ENCODE results near the gene PTPN7. TPM values are rescaled to one million over a fixed set of nuclear protein-coding genes. Genes with fewer than 3 reads are reported as not detected.

The PTPN7 gene
- polyA plus RNA-seq, 1 donor (not counting 4 experiments of a cell fraction or from before 2014, with no cell fraction given), result 0.10 TPM

DNA sequence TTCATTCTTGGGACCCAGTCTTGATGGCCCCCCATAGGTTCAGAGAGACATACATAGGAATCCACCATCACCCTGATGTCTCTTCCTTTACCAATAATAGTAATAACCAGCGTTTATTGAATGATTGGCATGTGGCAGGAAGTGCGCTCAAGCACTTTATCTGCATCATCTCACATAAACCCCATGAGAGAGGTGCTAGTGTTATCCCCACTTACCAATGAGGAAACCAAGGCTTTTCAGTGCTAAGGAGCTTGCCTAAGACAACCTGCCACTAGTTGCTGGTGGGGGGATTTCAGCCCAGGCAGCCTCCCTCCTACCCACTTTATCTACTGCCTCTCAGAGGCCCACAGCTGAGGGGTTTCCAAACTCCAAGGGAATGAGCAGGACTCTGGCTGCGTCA, 40.9 kb upstream of the PTPN7 start:
- Histone ChIP-seq H3K27ac (ENCODE audit: control insufficient read depth, insufficient read depth, low read length) (no peak overlapping the region), H3K9me1 (ENCODE audit: control insufficient read depth, extremely low read depth, insufficient read depth, low read length) (peaks cover 5% of the 10 kb centered on the region), H3K36me3 (ENCODE audit: control insufficient read depth in 2 of 2, extremely low read depth in 1 of 2, insufficient read depth in 2 of 2, low read length in 2 of 2) (no peaks in the 10 kb centered on the region), H3K4me2 (ENCODE audit: control insufficient read depth, extremely low read depth, insufficient read depth, low read depth, low read length) (no peak overlapping the region), H4K20me1 (ENCODE audit: control insufficient read depth, extremely low read depth, insufficient read depth, low read length) (no peaks in the 10 kb centered on the region), H3K9ac (ENCODE audit: control insufficient read depth, extremely low read depth, insufficient read depth, low read length) (no peak overlapping the region), H3K27me3 (ENCODE audit: control insufficient read depth, extremely low read depth, insufficient read depth, low read length) (no peaks in the 10 kb centered on the region), H3K9me3 (ENCODE audit: control insufficient read depth, low read depth, low read length) (no peaks in the 10 kb centered on the region), H2AFZ (ENCODE audit: control insufficient read depth, low read length) (no peak overlapping the region), H3K4me1 (ENCODE audit: control insufficient read depth, extremely low read depth, insufficient read depth, low read length) (peaks cover 19% of the 10 kb centered on the region), H3K79me2 (ENCODE audit: control insufficient read depth, insufficient read depth, low read length) (no peaks in the 10 kb centered on the region), H3K4me3 (ENCODE audit: control insufficient read depth in 2 of 3, extremely low read depth in 1 of 3, insufficient read depth in 2 of 3, low read depth in 1 of 3, low read length in 3 of 3) (no peak overlapping the region)
- dilution Hi-C loops (cut with MboI; ENCODE audit: extremely low pct_ligation_motif_present, low sequenced_read_pairs), result no loop called here
- DNase-seq (ENCODE audit: low read depth, low spot score), result no peak
- no peak for FAIRE-seq
- TF ChIP-seq EZH2 (IDR thresholded peaks at IDR 0.05; ENCODE audit: low read length), result no peak
- TF ChIP-seq, protein P1, sequence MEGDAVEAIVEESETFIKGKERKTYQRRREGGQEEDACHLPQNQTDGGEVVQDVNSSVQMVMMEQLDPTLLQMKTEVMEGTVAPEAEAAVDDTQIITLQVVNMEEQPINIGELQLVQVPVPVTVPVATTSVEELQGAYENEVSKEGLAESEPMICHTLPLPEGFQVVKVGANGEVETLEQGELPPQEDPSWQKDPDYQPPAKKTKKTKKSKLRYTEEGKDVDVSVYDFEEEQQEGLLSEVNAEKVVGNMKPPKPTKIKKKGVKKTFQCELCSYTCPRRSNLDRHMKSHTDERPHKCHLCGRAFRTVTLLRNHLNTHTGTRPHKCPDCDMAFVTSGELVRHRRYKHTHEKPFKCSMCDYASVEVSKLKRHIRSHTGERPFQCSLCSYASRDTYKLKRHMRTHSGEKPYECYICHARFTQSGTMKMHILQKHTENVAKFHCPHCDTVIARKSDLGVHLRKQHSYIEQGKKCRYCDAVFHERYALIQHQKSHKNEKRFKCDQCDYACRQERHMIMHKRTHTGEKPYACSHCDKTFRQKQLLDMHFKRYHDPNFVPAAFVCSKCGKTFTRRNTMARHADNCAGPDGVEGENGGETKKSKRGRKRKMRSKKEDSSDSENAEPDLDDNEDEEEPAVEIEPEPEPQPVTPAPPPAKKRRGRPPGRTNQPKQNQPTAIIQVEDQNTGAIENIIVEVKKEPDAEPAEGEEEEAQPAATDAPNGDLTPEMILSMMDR (optimal IDR thresholded peaks at IDR 0.05 in 1 of 3, IDR thresholded peaks at IDR 0.05 in 1 of 3, conservative IDR thresholded peaks at IDR 0.05 in 1 of 3; ENCODE audit: extremely low read depth in 1 of 3, insufficient read depth in 2 of 3, low read length in 3 of 3), result no peak

DNA sequence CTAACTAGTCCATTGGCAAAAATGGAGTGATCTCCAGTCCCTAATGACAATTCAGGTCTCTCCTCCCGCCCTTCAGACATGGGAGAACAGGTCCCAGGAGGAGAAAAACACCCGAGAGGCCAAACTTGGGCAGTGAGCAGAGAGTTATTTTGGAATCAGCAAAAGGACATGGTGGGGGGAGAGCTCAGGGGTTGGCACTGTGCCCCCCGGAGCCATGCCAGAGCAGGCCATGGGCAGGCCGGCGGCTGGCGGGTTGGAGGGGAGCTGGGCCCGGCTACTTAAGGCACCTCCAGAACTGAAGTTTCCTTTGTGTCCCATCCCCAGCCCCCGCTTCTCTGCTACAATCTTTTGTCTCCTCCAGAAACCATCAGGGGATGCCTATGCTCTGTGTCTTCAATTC, 40.3 kb upstream of the PTPN7 start:
- H3K36me3 ChIP-seq (ENCODE audit: control insufficient read depth in 2 of 2, extremely low read depth in 1 of 2, insufficient read depth in 2 of 2, low read length in 2 of 2), result no peaks in the 10 kb centered on the region
- no peak overlapping the region for H2AFZ ChIP-seq (ENCODE audit: control insufficient read depth, low read length)
- dilution Hi-C loops (cut with MboI; ENCODE audit: extremely low pct_ligation_motif_present, low sequenced_read_pairs), result no loop called here
- TF ChIP-seq EZH2 (IDR thresholded peaks at IDR 0.05; ENCODE audit: low read length), result no peak
- TF ChIP-seq, protein P1 (optimal IDR thresholded peaks at IDR 0.05 in 1 of 3, IDR thresholded peaks at IDR 0.05 in 1 of 3, conservative IDR thresholded peaks at IDR 0.05 in 1 of 3; ENCODE audit: extremely low read depth in 1 of 3, insufficient read depth in 2 of 3, low read length in 3 of 3), result no peak
- H4K20me1 ChIP-seq (ENCODE audit: control insufficient read depth, extremely low read depth, insufficient read depth, low read length), result no peaks in the 10 kb centered on the region
- H3K27me3 ChIP-seq (ENCODE audit: control insufficient read depth, extremely low read depth, insufficient read depth, low read length), result no peaks in the 10 kb centered on the region
- no peak overlapping the region for H3K4me3 ChIP-seq (ENCODE audit: control insufficient read depth in 2 of 3, extremely low read depth in 1 of 3, insufficient read depth in 2 of 3, low read depth in 1 of 3, low read length in 3 of 3)
- H3K4me1 ChIP-seq (ENCODE audit: control insufficient read depth, extremely low read depth, insufficient read depth, low read length), result peaks cover 19% of the 10 kb centered on the region
- peak overlapping the region; percentile 39 for H3K4me2 ChIP-seq (ENCODE audit: control insufficient read depth, extremely low read depth, insufficient read depth, low read depth, low read length)
- H3K9me1 ChIP-seq (ENCODE audit: control insufficient read depth, extremely low read depth, insufficient read depth, low read length), result peaks cover 5% of the 10 kb centered on the region
- DNase-seq (ENCODE audit: low read depth, low spot score), result no peak
- H3K27ac ChIP-seq (ENCODE audit: control insufficient read depth, insufficient read depth, low read length), result no peak overlapping the region
- no peak overlapping the region for H3K9ac ChIP-seq (ENCODE audit: control insufficient read depth, extremely low read depth, insufficient read depth, low read length)
- no peak for FAIRE-seq
- no peaks in the 10 kb centered on the region for H3K79me2 ChIP-seq (ENCODE audit: control insufficient read depth, insufficient read depth, low read length)
- no peaks in the 10 kb centered on the region for H3K9me3 ChIP-seq (ENCODE audit: control insufficient read depth, low read depth, low read length)
